Osteocyte (in vitro differentiated cells): ENCODE results near the gene PHF23. TPM values are rescaled to one million over a fixed set of nuclear protein-coding genes. Genes with fewer than 3 reads are reported as not detected.
A peak's percentile ranks its signal among the peaks of the same experiment; 100 is the strongest.

Experiments
- DNase-seq: peaks from one replicate; pipeline ENCODE4 v3.0.0; 2021; ENCODE audit warnings: mixed read lengths; ENCODE audit not compliant: unreplicated experiment; ENCODE audit errors: extremely low spot score
- H3K27ac Mint-ChIP-seq: one replicate; pipeline ENCODE4 v1.8.0; 2021; ENCODE audit warnings: mild to moderate bottlenecking, mixed read lengths; ENCODE audit not compliant: unreplicated experiment
- H3K27me3 Mint-ChIP-seq: one replicate; pipeline ENCODE4 v1.8.0; 2021; ENCODE audit warnings: mixed read lengths; ENCODE audit not compliant: unreplicated experiment
- H3K36me3 Mint-ChIP-seq: one replicate; pipeline ENCODE4 v1.8.0; 2021; ENCODE audit warnings: mixed read lengths; ENCODE audit not compliant: unreplicated experiment
- H3K4me1 Mint-ChIP-seq: one replicate; pipeline ENCODE4 v1.8.0; 2021; ENCODE audit warnings: mixed read lengths; ENCODE audit not compliant: unreplicated experiment
- H3K4me3 Mint-ChIP-seq: one replicate; pipeline ENCODE4 v1.8.0; 2021; ENCODE audit warnings: mild to moderate bottlenecking, moderate library complexity, mixed read lengths; ENCODE audit not compliant: unreplicated experiment
- H3K9me3 Mint-ChIP-seq: one replicate; pipeline ENCODE4 v1.8.0; 2021; ENCODE audit warnings: mixed read lengths; ENCODE audit not compliant: unreplicated experiment
- total RNA-seq: library from RNA; stranded (reverse); gene quantifications from 2 replicates; pipeline ENCODE4 v1.2.1, GENCODE V29; 2021
- TF ChIP-seq, protein P1 (sequence below): fragments of 200-600 bp; sonication (generic); IDR thresholded peaks from 2 replicates; pipeline ENCODE4 v1.5.0; 2021; ENCODE audit warnings: antibody characterized with exemption, mild to moderate bottlenecking, moderate library complexity

The PHF23 gene
- total RNA-seq, 1 donor from 2014 or later, result 51.6 TPM

DNA sequence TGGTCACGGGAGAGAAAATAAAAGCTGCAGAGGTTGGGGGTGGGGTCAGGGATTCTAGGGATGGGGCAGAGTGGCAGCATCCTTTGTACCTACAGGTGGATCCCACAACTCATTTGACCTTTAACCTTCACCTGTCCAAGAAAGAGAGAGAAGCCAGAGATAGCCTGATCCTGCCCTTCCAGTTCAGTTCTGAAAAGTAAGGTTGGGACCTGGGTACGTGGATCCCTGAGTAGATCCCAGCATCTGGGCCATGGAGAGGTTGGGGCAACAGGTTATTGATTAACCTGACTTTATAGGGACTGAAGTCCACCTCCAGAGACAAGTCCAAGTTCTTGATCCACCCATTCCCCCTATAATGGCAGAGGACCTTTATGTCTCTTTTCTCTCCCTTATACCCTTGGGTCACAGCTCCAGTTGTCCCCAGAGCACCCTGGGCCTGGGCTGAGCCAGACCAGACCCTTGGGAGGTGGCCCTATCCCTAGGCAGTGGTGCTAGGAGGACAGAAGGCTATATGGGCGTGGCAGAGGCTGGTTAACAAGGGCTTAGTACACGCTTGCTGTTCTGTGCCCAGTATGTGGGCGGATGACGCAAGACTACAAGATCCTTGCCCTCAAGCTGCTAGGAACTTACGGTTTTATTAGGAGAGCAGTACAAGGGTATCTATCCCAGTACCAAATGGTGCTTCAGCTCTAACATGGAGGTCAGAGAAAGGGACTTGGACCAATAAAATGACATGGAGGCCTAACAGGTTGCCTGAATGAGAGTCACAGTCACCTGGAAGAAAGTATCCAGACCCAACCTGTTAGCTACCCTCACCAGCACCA lies 19.7 kb upstream of the PHF23 start:
- TF ChIP-seq, protein P1, sequence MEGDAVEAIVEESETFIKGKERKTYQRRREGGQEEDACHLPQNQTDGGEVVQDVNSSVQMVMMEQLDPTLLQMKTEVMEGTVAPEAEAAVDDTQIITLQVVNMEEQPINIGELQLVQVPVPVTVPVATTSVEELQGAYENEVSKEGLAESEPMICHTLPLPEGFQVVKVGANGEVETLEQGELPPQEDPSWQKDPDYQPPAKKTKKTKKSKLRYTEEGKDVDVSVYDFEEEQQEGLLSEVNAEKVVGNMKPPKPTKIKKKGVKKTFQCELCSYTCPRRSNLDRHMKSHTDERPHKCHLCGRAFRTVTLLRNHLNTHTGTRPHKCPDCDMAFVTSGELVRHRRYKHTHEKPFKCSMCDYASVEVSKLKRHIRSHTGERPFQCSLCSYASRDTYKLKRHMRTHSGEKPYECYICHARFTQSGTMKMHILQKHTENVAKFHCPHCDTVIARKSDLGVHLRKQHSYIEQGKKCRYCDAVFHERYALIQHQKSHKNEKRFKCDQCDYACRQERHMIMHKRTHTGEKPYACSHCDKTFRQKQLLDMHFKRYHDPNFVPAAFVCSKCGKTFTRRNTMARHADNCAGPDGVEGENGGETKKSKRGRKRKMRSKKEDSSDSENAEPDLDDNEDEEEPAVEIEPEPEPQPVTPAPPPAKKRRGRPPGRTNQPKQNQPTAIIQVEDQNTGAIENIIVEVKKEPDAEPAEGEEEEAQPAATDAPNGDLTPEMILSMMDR, result no peak

DNA sequence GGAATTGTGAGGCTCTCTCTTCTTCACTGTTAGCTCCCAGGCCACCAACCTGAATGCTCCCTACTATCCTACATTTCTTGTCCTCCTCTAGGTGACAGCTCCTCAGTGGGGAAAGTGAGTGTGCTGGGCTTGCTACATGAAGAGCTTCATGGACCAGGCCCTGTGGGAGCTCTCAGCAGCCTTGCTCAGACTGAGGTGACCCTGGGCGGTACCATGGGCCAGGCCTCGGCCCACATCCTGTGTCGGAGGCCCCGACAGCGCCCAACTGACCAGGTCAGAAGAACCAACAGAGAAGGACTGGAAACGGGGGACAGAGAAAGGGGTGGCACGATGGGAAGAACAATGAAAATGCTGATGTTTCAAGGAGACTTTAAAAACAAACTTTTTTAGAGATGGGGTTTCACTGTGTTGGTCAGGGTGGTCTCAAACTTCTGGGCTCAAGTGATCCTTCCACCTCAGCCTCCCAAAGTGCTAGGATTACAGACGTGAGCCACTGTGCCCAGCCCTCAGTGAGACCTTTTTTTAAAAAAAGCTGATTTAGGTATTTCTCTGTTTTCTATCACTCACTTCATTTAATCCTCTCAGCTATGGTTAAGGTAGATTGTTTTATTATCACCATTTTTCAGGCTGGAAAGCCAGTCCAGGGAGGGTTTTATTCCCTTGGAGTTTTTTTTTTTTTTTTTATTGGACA lies 17.7 kb upstream of the PHF23 start:
- peaks cover 19% of the 10 kb centered on the region for H3K4me1 Mint-ChIP-seq
- no peak overlapping the region for H3K27ac Mint-ChIP-seq
- no peaks in the 10 kb centered on the region for H3K9me3 Mint-ChIP-seq
- H3K36me3 Mint-ChIP-seq, result peaks cover 21% of the 10 kb centered on the region
- peaks cover 3% of the 10 kb centered on the region for H3K27me3 Mint-ChIP-seq
- TF ChIP-seq, protein P1, result no peak
- no peak overlapping the region for H3K4me3 Mint-ChIP-seq
- DNase-seq, result no peak

More for the DNA sequence above, 19.7 kb upstream of the PHF23 start:
- peaks cover 20% of the 10 kb centered on the region for H3K36me3 Mint-ChIP-seq
- no peak overlapping the region for H3K4me3 Mint-ChIP-seq
- no peaks in the 10 kb centered on the region for H3K9me3 Mint-ChIP-seq
- DNase-seq, result no peak
- H3K4me1 Mint-ChIP-seq, result peaks cover 26% of the 10 kb centered on the region
- no peak overlapping the region for H3K27ac Mint-ChIP-seq
- peaks cover 14% of the 10 kb centered on the region for H3K27me3 Mint-ChIP-seq

DNA sequence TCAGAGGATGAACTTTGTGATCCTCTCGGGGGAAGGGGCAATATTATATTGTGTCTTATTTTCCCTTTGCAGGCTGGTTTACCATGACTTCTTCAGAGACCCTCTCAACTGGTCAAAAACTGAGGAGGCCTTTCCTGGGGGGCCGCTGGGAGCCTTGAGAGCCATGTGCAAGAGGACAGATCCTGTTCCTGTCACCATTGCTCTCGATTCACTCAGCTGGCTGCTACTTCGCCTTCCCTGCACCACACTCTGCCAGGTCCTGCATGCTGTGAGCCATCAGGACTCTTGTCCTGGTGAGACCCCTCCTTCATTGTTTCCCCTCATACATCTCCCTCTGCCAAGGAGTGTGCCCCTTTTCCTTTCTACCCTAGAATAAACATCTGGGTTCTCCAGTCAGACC lies 15.3 kb upstream of the PHF23 start:
- Mint-ChIP-seq H3K36me3 (peaks cover 21% of the 10 kb centered on the region), H3K27me3 (no peaks in the 10 kb centered on the region), H3K9me3 (no peaks in the 10 kb centered on the region), H3K4me3 (no peak overlapping the region), H3K4me1 (peaks cover 24% of the 10 kb centered on the region), H3K27ac (no peak overlapping the region)
- TF ChIP-seq, protein P1, result no peak
- no peak for DNase-seq

DNA sequence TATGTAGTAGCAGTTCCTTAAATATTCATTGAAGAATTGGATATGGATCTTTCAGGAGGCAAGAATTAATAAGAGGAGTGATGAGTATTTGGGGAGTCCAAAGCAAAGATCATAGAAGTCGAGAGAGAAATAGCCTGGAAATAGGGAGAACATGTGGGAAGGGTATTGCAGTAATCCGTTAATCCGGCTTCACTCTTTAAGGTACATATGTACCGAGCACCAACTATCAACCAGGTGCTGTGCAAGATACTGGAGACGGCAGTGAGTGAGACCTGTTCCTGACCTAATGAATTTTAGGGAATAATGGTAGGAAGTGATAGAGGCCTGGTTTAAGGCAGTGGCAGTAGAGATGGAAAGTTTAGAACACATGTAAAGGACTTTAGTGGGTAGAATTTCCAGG lies 13.8 kb upstream of the PHF23 start:
- H3K9me3 Mint-ChIP-seq, result no peaks in the 10 kb centered on the region
- peaks cover 34% of the 10 kb centered on the region for H3K4me1 Mint-ChIP-seq
- H3K4me3 Mint-ChIP-seq, result peak overlapping the region; percentile 97
- DNase-seq, result no peak
- peaks cover 17% of the 10 kb centered on the region for H3K36me3 Mint-ChIP-seq
- H3K27me3 Mint-ChIP-seq, result no peaks in the 10 kb centered on the region
- H3K27ac Mint-ChIP-seq, result peak overlapping the region; percentile 100
- TF ChIP-seq, protein P1, result no peak
